GM19025 (cell line): ENCODE data around the gene CHML.

Experiments used
- ATAC-seq: cut with Tn5 transposase; IDR thresholded peaks from one replicate; pipeline ENCODE4 v1.9.1; 2021; ENCODE audit warnings: mild to moderate bottlenecking, low read depth, moderate library complexity; ENCODE audit not compliant: unreplicated experiment

The CHML gene

GRCh38 chr1:241591736-241592135, 48.4 kb downstream of the CHML start:
- ATAC-seq = no peak

DNA sequence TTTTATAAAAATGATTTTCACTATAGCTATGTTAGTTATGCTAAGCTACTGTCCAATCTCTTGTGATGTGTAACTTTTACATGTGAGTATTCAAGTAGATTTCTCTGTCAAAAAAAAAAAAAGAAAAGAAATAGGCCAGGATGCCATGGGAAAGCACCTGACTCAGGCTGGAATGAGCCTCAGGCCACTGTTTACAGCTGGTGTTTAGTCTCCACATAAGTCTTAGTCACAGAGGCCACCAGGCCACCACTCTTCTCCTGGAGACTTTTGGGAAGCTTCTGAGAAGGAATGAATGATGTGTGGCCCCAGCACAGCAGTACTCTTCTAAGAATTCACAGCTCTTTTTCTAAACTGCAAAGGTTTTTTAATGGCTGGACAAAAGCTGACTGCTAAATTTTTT, 48.9 kb downstream of the CHML start:
- no peak for ATAC-seq

DNA sequence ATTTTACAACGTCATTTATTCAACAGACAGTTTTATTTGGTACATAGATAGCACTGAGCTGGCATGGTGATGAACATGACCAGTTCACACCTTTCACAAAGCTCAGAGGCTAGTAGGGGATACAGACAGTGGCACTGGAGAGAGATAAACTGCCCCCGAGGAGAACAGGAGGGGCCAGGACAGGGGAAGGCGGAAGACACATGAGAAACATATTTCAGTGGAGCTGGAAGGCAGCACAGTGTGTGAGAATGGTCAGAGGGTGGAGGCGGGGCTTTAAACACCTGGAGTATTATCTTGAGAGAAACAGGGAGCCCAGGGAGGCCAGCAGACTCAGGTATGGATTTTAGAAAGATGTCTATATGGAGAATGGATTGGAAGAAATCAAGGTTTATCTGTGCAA, 49.5 kb downstream of the CHML start:
- ATAC-seq = no peak
